Muscle layer of duodenum (tissue), 2 donors: ENCODE results near the gene MSLN.
"Not testable (repeated sequence)": the region's sequence is repeated elsewhere in the genome, so short reads cannot be mapped to it uniquely, and the experiment has no call there.

Experiments
- H3K27ac ChIP-seq: one replicate; pipeline ENCODE4 v1.7.0; 2013; ENCODE audit warnings: mild to moderate bottlenecking, low read length
- H3K27me3 ChIP-seq: one replicate; pipeline ENCODE4 v1.7.0; 2013; ENCODE audit warnings: low read depth, mild to moderate bottlenecking, control low read depth, low read length
- H3K36me3 ChIP-seq, 2 donors: one replicate each; pipeline ENCODE4 v1.7.0; 2013; ENCODE audit warnings: low read length in 2 of 2, control low read depth in 1 of 2, mild to moderate bottlenecking in 1 of 2; ENCODE audit not compliant: insufficient read depth in 2 of 2, control insufficient read depth in 1 of 2
- H3K4me1 ChIP-seq, 2 donors: one replicate each; pipeline ENCODE4 v1.7.0; 2013; ENCODE audit warnings: low read length in 2 of 2, mild to moderate bottlenecking in 2 of 2, control low read depth in 1 of 2, moderate library complexity in 1 of 2; ENCODE audit not compliant: insufficient read depth in 2 of 2, control insufficient read depth in 1 of 2
- H3K4me3 ChIP-seq, 2 donors: one replicate each; pipeline ENCODE4 v1.7.0; 2013; ENCODE audit warnings: low read length in 2 of 2, low read depth in 1 of 2, mild to moderate bottlenecking in 1 of 2
- H3K9me3 ChIP-seq, 2 donors: one replicate each; pipeline ENCODE4 v1.7.0; 2013; ENCODE audit warnings: low read length in 2 of 2, control low read depth in 1 of 2, mild to moderate bottlenecking in 1 of 2; ENCODE audit not compliant: control insufficient read depth in 1 of 2
- donor health status: healthy.

The MSLN gene

GRCh38 chr16:751152-752006, 9.2 kb upstream of the MSLN start:
- H3K9me3 ChIP-seq, result no peaks in the 10 kb centered on the region
- no peak overlapping the region for H3K4me3 ChIP-seq
- H3K27me3 ChIP-seq, result peaks cover 5% of the 10 kb centered on the region
- H3K27ac ChIP-seq, result no peak overlapping the region
- H3K36me3 ChIP-seq, result no peaks in the 10 kb centered on the region
- no peaks in the 10 kb centered on the region for H3K4me1 ChIP-seq

GRCh38 chr16:752007-752312, 8.6 kb upstream of the MSLN start:
- Histone ChIP-seq H3K4me1 (no peaks in the 10 kb centered on the region), H3K4me3 (no peak overlapping the region), H3K9me3 (peaks cover 0 to 2% of the 10 kb centered on the region in 2 donors), H3K27ac (no peak overlapping the region), H3K36me3 (no peaks in the 10 kb centered on the region), H3K27me3 (peaks cover 5% of the 10 kb centered on the region)

- not testable (repeated sequence) for H3K36me3 ChIP-seq, H3K4me1 ChIP-seq, H3K9me3 ChIP-seq, H3K27ac ChIP-seq, H3K4me3 ChIP-seq, H3K27me3 ChIP-seq
These were observed 6.4 kb upstream of the MSLN start for GRCh38 chr16:754121-754607.

- Histone ChIP-seq H3K9me3 (peaks cover 0 to 2% of the 10 kb centered on the region in 2 donors), H3K27ac (no peak overlapping the region), H3K36me3 (no peaks in the 10 kb centered on the region), H3K4me3 (no peak overlapping the region), H3K4me1 (no peaks in the 10 kb centered on the region), H3K27me3 (peaks cover 5% of the 10 kb centered on the region)
These were observed 5.9 kb upstream of the MSLN start for GRCh38 chr16:754656-755055.

GRCh38 chr16:756428-756827, 4.1 kb upstream of the MSLN start:
- no peak overlapping the region for H3K27ac ChIP-seq

GRCh38 chr16:759110-759910, 1.2 kb upstream of the MSLN start:
- H3K27ac ChIP-seq, result no peak overlapping the region
- H3K4me3 ChIP-seq, result no peak overlapping the region
- no peaks in the 10 kb centered on the region for H3K4me1 ChIP-seq
- peaks cover 0 to 2% of the 10 kb centered on the region in 2 donors for H3K9me3 ChIP-seq
- H3K36me3 ChIP-seq, result no peaks in the 10 kb centered on the region
- no peaks in the 10 kb centered on the region for H3K27me3 ChIP-seq

More at GRCh38 chr16:756428-756827, 4.1 kb upstream of the MSLN start:
- Histone ChIP-seq H3K4me1 (no peaks in the 10 kb centered on the region), H3K4me3 (no peak overlapping the region), H3K9me3 (peaks cover 0 to 2% of the 10 kb centered on the region in 2 donors), H3K27me3 (peaks cover 2% of the 10 kb centered on the region), H3K36me3 (no peaks in the 10 kb centered on the region)

- H3K27me3 ChIP-seq, result no peaks in the 10 kb centered on the region
- no peaks in the 10 kb centered on the region for H3K4me1 ChIP-seq
- H3K9me3 ChIP-seq, result peaks cover 0 to 2% of the 10 kb centered on the region in 2 donors
- no peak overlapping the region for H3K4me3 ChIP-seq
- no peaks in the 10 kb centered on the region for H3K36me3 ChIP-seq
- H3K27ac ChIP-seq, result no peak overlapping the region
These were observed 469 bp upstream of the MSLN start for GRCh38 chr16:760065-760464.

GRCh38 chr16:761625-762513, 1.3 kb downstream of the MSLN start:
- Histone ChIP-seq H3K4me1 (no peaks in the 10 kb centered on the region), H3K4me3 (no peak overlapping the region), H3K27ac (no peak overlapping the region), H3K9me3 (no peaks in the 10 kb centered on the region), H3K27me3 (no peaks in the 10 kb centered on the region), H3K36me3 (no peaks in the 10 kb centered on the region)

GRCh38 chr16:762595-763268, 2.2 kb downstream of the MSLN start:
- no peaks in the 10 kb centered on the region for H3K27me3 ChIP-seq
- no peaks in the 10 kb centered on the region for H3K36me3 ChIP-seq
- no peaks in the 10 kb centered on the region for H3K4me1 ChIP-seq
- H3K9me3 ChIP-seq, result no peaks in the 10 kb centered on the region
- no peak overlapping the region for H3K27ac ChIP-seq
- no peak overlapping the region for H3K4me3 ChIP-seq

GRCh38 chr16:763369-764183, 3.0 kb downstream of the MSLN start:
- H3K4me3 ChIP-seq, result no peak overlapping the region
- H3K27me3 ChIP-seq, result no peaks in the 10 kb centered on the region
- no peak overlapping the region for H3K27ac ChIP-seq
- no peaks in the 10 kb centered on the region for H3K36me3 ChIP-seq
- H3K4me1 ChIP-seq, result no peaks in the 10 kb centered on the region
- H3K9me3 ChIP-seq, result no peaks in the 10 kb centered on the region
